Frontal cortex (tissue), 4 donors: ENCODE results near the gene DPH5. TPM values are rescaled to one million over a fixed set of nuclear protein-coding genes. Genes with fewer than 3 reads are reported as not detected.
"Not testable (repeated sequence)": the region's sequence is repeated elsewhere in the genome, so short reads cannot be mapped to it uniquely, and the experiment has no call there.

Experiments used
- DNase-seq, 2 donors: peaks; one replicate each; pipeline ENCODE4 v3.0.0; 2012; ENCODE audit warnings: low spot score in 2 of 2
- FAIRE-seq: peaks from 2 replicates; lab custom pipeline; 2012; peaks lifted over from hg19 to GRCh38; lab: Jason Lieb, UNC
- total RNA-seq: library from RNA; depleted of rRNA; stranded (reverse); fragments of >200 nt; gene quantifications from one replicate; pipeline ENCODE4 v1.2.3, GENCODE V29; 2014
- donor health status: control.
- donor health status: control.
- donor health status: control.

DPH5 gene
- total RNA-seq, 1 donor from 2014 or later: 40.8 TPM

GRCh38 chr1:101033017-101033416, 7.4 kb upstream of the DPH5 start:
- FAIRE-seq (no peak), DNase-seq (no peak)

DNA sequence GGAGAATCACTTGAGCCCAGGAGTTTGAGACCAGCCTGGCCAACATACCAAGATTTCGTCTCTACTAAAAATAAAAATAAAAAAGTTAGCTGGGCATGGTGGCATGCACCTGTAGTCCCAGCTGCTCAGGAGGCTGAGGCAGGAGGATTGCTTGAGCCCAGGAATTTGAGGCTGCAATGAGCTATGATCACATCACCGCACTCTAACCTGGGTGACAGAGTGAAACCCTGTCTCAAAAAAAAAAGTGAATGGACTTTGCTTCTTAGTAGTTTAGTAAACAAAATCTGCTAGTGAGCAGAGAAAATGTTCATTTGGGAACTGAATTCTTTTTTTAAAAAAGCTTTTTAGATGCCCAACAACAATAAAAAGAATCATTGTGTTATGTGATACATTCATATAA, 6.5 kb upstream of the DPH5 start:
- FAIRE-seq, DNase-seq: not testable (repeated sequence)

DNA sequence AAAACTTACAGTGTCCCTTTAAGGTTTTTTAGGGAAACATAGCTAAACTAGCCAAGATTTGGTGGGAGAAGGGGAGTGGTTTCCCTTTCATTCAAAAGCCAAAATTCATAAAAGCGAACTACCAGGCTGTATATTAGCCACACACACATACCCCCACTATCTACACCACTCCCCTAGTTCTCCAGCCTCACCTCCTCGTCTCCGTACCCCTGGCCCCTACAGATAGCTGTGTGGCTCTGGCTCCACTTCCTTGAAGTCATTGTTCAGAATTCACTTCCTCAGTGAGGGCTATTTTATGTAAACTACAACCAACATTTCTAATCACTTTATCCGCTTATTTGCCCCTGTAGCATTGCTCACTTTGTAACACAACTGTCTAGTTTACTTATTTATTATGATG, 5.3 kb upstream of the DPH5 start:
- DNase-seq (no peak), FAIRE-seq (no peak)

- FAIRE-seq: no peak
Observed at GRCh38 chr1:101029184-101029583, 3.6 kb upstream of the DPH5 start.

GRCh38 chr1:101028466-101028865, 2.9 kb upstream of the DPH5 start:
- no peak for FAIRE-seq
- DNase-seq: no peak

More at GRCh38 chr1:101029184-101029583, 3.6 kb upstream of the DPH5 start:
- DNase-seq: no peak

- FAIRE-seq: no peak
Observed at GRCh38 chr1:101027194-101027772, 1.7 kb upstream of the DPH5 start.

DNA sequence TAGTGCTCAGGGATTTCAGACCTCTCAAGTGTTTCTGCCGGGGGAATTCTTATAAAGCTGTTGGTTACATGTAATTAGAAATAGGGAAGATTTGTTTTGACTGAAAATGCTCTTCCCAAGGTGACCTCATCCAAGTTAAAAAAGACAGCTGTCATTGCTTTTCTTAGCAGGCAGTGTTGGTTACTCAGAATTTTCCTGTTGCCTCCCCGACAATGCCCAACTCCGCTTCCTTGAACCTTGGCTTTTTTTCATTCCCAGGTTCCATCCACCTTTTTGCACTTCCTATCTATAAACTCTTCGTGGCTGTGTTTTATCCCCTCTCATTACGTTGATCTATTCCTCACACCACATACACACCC, 825 bp upstream of the DPH5 start:
- FAIRE-seq (no peak), DNase-seq (no peak)

More at GRCh38 chr1:101027194-101027772, 1.7 kb upstream of the DPH5 start:
- DNase-seq: no peak

DNA sequence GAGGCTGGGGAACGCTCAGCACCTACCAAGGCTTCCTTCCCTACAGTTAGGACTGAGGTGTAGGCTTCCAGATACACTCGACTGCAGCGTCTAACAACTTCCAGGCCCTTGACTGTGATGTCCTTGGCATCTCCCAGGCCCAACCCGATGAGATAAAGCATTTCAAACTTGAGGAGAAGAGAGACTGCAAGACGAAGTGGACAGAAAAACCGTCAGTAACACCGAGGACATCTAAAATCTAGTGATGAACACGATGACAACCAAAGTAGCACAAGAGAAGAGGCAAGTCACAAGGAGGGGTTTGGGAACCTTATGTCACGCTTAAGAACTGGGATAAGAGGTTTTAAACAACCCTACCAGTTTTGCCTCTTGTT, 314 bp downstream of the DPH5 start:
- DNase-seq: no peak
- no peak for FAIRE-seq

GRCh38 chr1:101022294-101022693, 3.3 kb downstream of the DPH5 start:
- FAIRE-seq: no peak
- DNase-seq: no peak

GRCh38 chr1:101017448-101017847, 8.1 kb downstream of the DPH5 start:
- peak; percentile 39 for FAIRE-seq
- no peak for DNase-seq

DNA sequence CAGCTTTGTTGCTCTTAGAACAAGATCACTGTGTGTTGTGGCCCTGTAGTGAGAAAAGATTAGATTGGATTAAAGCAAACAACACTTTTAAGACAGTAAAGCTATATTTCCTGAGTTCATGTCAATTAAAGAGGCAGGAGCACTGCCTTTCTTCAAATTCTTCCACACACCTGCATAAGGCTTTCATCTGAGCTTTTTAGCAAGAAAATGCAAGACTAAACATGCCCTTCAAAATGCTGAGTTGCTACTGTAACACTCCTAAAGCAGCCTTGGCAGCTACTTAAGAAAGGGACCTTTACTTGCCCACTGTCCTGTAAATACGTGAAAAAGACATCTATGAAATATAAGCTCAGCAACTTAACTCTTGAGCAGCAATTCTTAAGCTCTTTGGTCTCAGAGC, 11.8 kb downstream of the DPH5 start:
- no peak for DNase-seq

GRCh38 chr1:101008229-101008834, 17.3 kb downstream of the DPH5 start:
- DNase-seq: no peak
- no peak for FAIRE-seq

More for the DNA sequence above, 11.8 kb downstream of the DPH5 start:
- FAIRE-seq: no peak

- FAIRE-seq (no peak), DNase-seq (no peak)
Observed at GRCh38 chr1:101006553-101006952, 19.0 kb downstream of the DPH5 start.

GRCh38 chr1:101005871-101006270, 19.7 kb downstream of the DPH5 start:
- no peak for FAIRE-seq

GRCh38 chr1:101005183-101005582, 20.4 kb downstream of the DPH5 start:
- no peak for FAIRE-seq
- no peak for DNase-seq

More at GRCh38 chr1:101005871-101006270, 19.7 kb downstream of the DPH5 start:
- DNase-seq: no peak

GRCh38 chr1:101004670-101005069, 20.9 kb downstream of the DPH5 start:
- no peak for FAIRE-seq
- DNase-seq: no peak

- FAIRE-seq (no peak), DNase-seq (no peak)
Observed at GRCh38 chr1:101004061-101004460, 21.5 kb downstream of the DPH5 start.

DNA sequence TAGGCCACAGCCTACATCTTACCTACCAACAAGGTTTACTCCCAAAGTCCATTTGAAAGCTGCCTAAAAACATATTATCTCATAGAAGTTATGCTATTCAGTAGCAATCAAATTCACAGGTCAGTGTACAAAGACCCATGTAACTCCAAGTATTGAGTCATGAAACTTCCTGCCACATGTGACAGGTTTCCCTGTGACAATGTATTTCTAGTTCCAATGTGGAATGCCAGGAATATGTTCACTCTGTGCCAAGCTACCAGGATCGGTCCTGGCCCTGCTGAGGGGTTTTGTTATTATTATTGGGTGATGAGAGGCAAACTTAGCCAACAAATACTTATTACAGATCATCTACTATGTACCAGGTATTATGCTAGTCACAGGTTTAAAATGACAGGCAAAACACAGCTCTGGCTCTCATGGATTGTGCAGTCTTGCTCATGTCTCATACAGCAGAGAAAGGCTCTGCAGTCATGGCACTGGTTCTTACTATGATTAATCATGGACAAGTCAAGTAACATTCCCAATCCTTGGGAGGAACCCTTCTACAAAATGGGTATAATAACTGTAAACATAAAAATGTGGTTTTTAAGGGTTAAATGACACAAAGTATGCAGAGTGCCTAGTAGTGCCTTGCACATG, 22.5 kb downstream of the DPH5 start:
- FAIRE-seq: no peak

GRCh38 chr1:101002551-101002950, 23.0 kb downstream of the DPH5 start:
- DNase-seq (no peak), FAIRE-seq (no peak)

More for the DNA sequence above, 22.5 kb downstream of the DPH5 start:
- DNase-seq: no peak

- no peak for FAIRE-seq
- DNase-seq: no peak
Observed at GRCh38 chr1:101000131-101000873, 25.3 kb downstream of the DPH5 start.

GRCh38 chr1:100998426-100998825, 27.2 kb downstream of the DPH5 start:
- DNase-seq (no peak), FAIRE-seq (no peak)
